ENCODE results near the gene PRRT1B. TPM values are rescaled to one million over a fixed set of nuclear protein-coding genes. Genes with fewer than 3 reads are reported as not detected.

PRRT1B gene
- total and polyA plus RNA-seq, 4 donors = 0.96 to 7.9 (median 3.8) TPM

- Histone ChIP-seq H3K27ac (ENCODE audit: low read depth in 1 of 2, low read length in 1 of 2) (no peak overlapping the region), H3K9me3 (ENCODE audit: control insufficient read depth in 4 of 4, insufficient read depth in 3 of 4, low read length in 3 of 4) (no peaks in the 10 kb centered on the region), H3K27me3 (ENCODE audit: control insufficient read depth in 3 of 3, insufficient read depth in 3 of 3, low read length in 2 of 3) (no peaks in the 10 kb centered on the region), H3K4me1 (ENCODE audit: control insufficient read depth in 5 of 5, insufficient read depth in 5 of 5, low read length in 5 of 5) (no peaks in the 10 kb centered on the region), H3K9ac (ENCODE audit: insufficient read depth in 1 of 2, low read length in 2 of 2) (no peak overlapping the region), H3K4me3 (no peak overlapping the region), H3K36me3 (ENCODE audit: control insufficient read depth in 4 of 4, insufficient read depth in 4 of 4, low read length in 4 of 4) (peaks cover 22 to 74% (median 23%) of the 10 kb centered on the region in 4 donors)
- no peak for TF ChIP-seq CTCF (IDR thresholded peaks at IDR 0.05; ENCODE audit: control extremely low read depth, extremely low read depth)
- WGBS, 2 donors = 86 to 92% methylated on average over 5 of the region's 5 CpGs
- ATAC-seq (ENCODE audit: insufficient read depth, low FRiP score) (no peak), DNase-seq (no peak)
These were observed 38.0 kb downstream of the PRRT1B start for GRCh38 chr9:131583337-131583645.

DNA sequence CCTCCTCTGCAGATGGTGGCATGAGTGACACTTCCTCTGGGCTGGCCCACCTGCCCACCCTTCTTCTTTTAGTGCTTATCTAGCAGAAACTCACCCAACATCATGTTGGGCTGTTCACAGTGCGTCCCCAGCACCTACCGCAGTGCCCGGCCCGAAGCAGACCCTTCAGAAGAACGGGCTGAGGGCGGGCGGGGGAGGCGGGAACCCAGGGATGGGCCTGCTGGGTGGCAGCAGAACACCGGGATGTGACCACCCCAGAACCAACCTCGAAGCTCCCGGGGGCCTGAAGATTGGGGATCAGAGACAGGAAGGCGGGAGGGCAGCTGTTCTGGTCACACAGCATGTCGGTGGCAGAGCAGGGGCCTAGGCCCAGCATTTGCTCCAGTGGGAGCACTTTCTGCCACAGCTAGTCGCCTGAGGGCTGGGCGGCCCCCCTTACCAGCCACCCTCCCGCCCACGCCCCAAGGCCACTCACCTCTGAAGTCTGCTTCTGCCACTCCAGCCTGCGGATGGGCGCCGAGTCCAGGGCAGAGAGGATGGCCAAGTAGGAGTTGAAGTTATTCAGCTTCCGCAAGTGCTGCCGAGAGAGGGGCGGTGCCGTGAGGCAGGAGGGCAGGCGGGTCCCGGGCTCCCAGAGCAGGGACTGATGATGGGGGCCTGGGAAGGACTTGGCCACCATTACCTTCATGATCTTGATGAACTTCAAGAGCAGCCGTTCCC, 38.7 kb downstream of the PRRT1B start:
- no peak for TF ChIP-seq CTCF (IDR thresholded peaks at IDR 0.05; ENCODE audit: control extremely low read depth, extremely low read depth)
- ATAC-seq (ENCODE audit: insufficient read depth, low FRiP score) = no peak
- WGBS, 2 donors = 88 to 94% methylated on average over 27 of the region's 27 CpGs
- Histone ChIP-seq H3K4me1 (ENCODE audit: control insufficient read depth in 5 of 5, insufficient read depth in 5 of 5, low read length in 5 of 5) (no peaks in the 10 kb centered on the region), H3K36me3 (ENCODE audit: control insufficient read depth in 4 of 4, insufficient read depth in 4 of 4, low read length in 4 of 4) (peaks cover 22 to 74% (median 28%) of the 10 kb centered on the region in 4 donors), H3K9me3 (ENCODE audit: control insufficient read depth in 4 of 4, insufficient read depth in 3 of 4, low read length in 3 of 4) (no peaks in the 10 kb centered on the region), H3K27ac (ENCODE audit: low read depth in 1 of 2, low read length in 1 of 2) (no peak overlapping the region), H3K9ac (ENCODE audit: insufficient read depth in 1 of 2, low read length in 2 of 2) (no peak overlapping the region), H3K27me3 (ENCODE audit: control insufficient read depth in 3 of 3, insufficient read depth in 3 of 3, low read length in 2 of 3) (no peaks in the 10 kb centered on the region), H3K4me3 (no peak overlapping the region)
- no peak for DNase-seq

- Histone ChIP-seq H3K27ac (ENCODE audit: low read depth in 1 of 2, low read length in 1 of 2) (no peak overlapping the region), H3K9me3 (ENCODE audit: control insufficient read depth in 4 of 4, insufficient read depth in 3 of 4, low read length in 3 of 4) (no peaks in the 10 kb centered on the region), H3K27me3 (ENCODE audit: control insufficient read depth in 3 of 3, insufficient read depth in 3 of 3, low read length in 2 of 3) (no peaks in the 10 kb centered on the region), H3K4me3 (no peak overlapping the region), H3K9ac (ENCODE audit: insufficient read depth in 1 of 2, low read length in 2 of 2) (no peak overlapping the region), H3K4me1 (ENCODE audit: control insufficient read depth in 5 of 5, insufficient read depth in 5 of 5, low read length in 5 of 5) (no peaks in the 10 kb centered on the region), H3K36me3 (ENCODE audit: control insufficient read depth in 4 of 4, insufficient read depth in 4 of 4, low read length in 4 of 4) (peaks cover 18 to 73% (median 27%) of the 10 kb centered on the region in 4 donors)
- TF ChIP-seq CTCF (IDR thresholded peaks at IDR 0.05; ENCODE audit: control extremely low read depth, extremely low read depth) = no peak
- ATAC-seq (ENCODE audit: insufficient read depth, low FRiP score) (no peak), DNase-seq (no peak)
- 37 to 63% methylated on average over 7 of the region's 7 CpGs for WGBS, 2 donors
These were observed 39.5 kb downstream of the PRRT1B start for GRCh38 chr9:131584858-131585257.

DNA sequence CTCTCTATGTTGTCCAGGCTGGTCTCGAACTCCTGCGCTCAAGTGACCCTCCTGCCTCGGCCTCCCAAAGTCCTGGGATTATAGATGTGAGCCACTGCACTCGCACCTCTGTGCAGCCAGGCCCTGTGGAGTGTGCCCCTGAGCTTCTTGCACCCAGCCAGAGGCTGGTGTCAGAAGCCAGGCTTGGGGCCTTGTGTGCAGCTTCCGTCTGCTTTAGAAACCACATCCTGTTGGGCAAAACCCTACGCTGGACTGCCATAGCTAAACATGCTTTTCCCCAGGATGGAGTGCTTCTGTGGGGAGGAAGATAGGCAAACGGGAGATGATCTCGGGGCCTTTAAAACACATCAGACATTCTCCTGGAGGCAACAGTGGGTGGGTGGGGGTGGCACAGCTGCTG, 40.1 kb downstream of the PRRT1B start:
- Histone ChIP-seq H3K4me1 (ENCODE audit: control insufficient read depth in 5 of 5, insufficient read depth in 5 of 5, low read length in 5 of 5) (no peaks in the 10 kb centered on the region), H3K9ac (ENCODE audit: insufficient read depth in 1 of 2, low read length in 2 of 2) (no peak overlapping the region), H3K36me3 (ENCODE audit: control insufficient read depth in 4 of 4, insufficient read depth in 4 of 4, low read length in 4 of 4) (peaks cover 15 to 73% (median 25%) of the 10 kb centered on the region in 4 donors), H3K27me3 (ENCODE audit: control insufficient read depth in 3 of 3, insufficient read depth in 3 of 3, low read length in 2 of 3) (no peaks in the 10 kb centered on the region), H3K27ac (ENCODE audit: low read depth in 1 of 2, low read length in 1 of 2) (no peak overlapping the region), H3K9me3 (ENCODE audit: control insufficient read depth in 4 of 4, insufficient read depth in 3 of 4, low read length in 3 of 4) (no peaks in the 10 kb centered on the region), H3K4me3 (no peak overlapping the region)
- ATAC-seq (ENCODE audit: insufficient read depth, low FRiP score) (no peak), DNase-seq (peak in 1 of 3 donors; percentile 9)
- WGBS, 2 donors = 29 to 57% methylated on average over 8 of the region's 8 CpGs
- TF ChIP-seq CTCF (IDR thresholded peaks at IDR 0.05; ENCODE audit: control extremely low read depth, extremely low read depth) = no peak

Measured in lung (tissue), 12 donors.